EL (cell line): ENCODE results near the gene GABBR2.

Source experiments
- DNase-seq: peaks from one replicate; pipeline ENCODE4 v3.0.0-alpha.2; 2016

Gene GABBR2

DNA sequence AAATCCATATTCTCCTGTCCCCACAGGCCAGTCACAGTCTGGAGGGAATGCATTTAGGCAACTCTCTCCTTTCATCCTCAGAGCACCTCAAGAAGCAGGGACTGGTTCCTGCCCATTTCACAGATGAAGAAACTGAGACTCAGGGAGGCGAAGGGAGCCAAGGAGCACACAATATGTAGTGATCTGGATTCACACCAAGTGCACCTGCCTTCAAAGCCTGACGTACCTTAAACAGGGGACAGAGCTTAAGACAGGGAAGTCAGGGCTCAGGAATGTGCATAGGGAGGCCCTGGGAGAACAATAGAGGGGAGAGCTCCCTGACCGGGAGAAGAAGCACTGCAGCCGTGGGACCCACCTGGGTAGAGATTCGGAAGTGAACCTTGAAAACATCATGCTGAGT is 83.0 kb downstream of the GABBR2 start:
- DNase-seq, result no peak

DNA sequence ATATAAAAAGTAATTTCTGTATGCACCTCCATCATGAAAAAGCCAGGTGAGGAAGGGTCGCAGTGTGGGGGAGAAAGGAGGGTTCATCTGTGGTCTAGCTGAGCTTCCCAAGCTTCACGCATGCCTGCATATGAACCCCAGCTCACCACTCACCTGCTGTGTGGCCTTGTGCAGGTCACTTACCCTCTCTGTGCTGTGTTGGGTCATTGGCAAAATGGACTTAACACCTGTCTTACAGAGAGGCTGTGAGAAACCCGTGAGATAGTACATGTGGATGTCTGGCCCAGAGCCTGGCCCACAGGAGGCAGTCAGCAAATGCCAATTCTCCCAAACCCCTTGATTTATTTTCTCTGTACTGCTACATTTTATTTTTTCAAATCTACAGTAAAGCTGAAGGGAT is 88.9 kb downstream of the GABBR2 start:
- no peak for DNase-seq

DNA sequence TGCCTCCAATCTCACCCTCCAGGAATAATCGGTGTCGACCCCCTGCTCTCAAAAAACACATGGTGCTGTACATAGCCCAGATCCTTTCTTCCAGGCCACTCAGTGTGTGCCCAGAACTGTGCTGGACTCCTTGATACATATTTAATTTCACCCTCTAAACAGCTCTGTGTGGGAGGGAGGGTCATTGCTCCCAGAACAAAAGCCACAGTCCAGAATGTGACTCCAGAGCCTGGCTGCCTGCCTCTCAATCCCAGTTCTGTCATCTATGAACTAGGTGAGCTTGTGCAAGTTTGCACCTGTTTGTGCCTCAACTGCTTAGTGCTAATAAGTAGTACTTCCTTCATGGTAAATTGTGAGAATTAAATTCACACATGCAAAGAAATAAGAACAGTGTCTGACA is 93.1 kb downstream of the GABBR2 start:
- DNase-seq, result no peak

DNA sequence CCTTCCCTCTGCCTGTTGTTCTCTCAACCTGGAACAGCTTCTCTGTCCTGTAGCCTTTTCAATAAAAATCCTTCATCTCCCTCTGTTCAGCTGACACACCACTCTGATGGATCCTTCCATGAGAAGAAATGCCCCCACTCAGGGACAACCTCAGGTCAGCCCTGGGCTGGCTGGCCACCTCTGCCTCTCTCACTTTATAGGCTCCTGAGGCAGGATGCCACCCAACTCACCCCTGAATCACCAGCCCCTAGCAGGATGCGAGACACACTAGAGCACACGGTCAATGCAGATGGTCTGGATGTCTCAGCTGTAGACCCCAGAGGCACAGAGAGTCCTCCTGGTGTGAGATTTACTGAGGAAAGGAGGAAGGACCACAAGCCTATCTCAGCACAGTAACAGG is 93.8 kb downstream of the GABBR2 start:
- no peak for DNase-seq

DNA sequence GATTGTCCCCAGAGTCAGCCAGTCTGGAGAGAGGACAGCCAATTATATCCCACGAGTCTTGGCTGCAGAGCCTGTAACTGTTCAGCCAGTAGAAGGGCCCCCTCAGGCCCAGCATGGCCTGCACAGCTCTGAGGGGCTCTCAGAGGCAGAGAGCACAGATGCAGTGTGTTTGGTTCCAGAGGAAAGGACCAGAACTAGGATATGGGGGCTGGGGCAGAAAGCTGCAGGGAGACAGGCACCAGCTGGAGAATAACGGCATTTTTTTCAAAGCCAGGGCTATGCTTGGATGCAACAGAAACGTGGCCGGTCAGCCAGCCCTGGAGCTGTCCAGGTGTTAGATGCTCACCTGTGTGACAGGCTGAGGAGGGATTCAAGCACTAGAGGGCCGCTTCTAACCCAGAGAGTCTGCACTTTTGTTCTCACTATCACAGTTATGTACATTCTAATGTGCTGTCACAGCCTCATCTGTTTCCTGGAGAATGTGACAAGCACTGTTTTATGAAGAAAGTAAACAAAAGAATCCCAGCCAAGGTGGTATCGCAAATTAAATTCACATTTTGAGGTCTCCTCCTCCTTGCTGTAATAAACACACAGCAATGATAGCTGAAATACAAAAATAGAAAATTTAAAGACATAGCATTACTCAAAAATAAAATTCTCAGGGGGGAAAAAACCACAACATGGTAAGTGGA is 96.5 kb downstream of the GABBR2 start:
- no peak for DNase-seq

DNA sequence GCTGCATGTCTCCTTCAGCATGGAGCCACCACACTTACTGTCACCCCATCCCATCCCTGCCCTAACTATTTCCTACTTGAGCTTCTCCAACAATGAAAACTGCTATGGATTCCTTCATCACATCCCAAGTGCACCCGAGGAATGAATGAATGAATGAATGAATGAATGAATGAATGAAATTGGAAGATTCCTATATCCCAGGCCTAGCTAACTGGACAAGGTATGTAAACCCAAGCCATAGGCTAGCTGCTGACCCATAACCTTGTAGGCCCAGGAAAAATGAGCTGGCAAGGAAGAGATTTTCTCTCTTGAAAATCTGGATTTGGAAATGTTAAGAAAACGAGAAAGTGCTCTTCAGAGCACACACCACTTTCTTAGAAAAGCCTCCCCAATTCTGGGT is 97.4 kb downstream of the GABBR2 start:
- no peak for DNase-seq

DNA sequence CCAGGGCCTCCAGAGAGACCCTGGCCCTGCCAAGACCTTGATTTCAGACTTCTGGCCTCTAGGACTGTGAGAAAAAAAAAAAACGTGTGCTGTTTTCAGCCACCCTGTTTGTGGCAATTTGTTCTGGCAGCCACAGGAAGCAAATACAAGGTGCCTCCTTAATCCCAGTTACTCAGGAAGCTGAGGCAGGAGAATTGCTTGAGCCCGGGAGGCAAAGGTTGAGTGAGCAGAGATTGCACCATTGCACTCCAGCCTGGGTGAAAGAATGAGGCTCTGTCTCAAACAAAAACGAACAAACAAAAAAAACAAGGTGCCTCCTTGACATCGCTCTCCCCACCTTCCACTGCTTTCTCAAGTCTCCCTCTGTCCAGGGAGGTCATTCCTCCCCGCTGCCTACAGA is 98.0 kb downstream of the GABBR2 start:
- DNase-seq, result no peak

DNA sequence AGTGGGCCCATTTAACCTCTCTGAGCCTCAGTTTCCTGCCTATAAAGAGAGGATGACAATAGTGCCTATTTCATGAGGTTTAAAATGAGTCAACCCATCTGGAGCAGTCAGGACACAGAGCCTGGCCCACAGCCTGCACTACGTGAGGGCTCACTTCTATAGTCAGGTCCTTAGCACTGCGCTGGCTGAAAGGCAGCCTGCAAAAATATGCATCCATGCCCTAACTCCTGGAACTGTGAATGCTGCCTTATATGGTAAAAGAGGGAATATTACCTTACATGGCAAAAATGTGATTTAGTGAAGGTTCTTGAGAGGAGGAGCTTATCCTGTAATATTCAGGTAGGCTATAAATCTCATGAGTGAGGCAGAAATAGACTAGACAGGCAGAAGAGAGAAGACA is 98.5 kb downstream of the GABBR2 start:
- DNase-seq, result no peak

DNA sequence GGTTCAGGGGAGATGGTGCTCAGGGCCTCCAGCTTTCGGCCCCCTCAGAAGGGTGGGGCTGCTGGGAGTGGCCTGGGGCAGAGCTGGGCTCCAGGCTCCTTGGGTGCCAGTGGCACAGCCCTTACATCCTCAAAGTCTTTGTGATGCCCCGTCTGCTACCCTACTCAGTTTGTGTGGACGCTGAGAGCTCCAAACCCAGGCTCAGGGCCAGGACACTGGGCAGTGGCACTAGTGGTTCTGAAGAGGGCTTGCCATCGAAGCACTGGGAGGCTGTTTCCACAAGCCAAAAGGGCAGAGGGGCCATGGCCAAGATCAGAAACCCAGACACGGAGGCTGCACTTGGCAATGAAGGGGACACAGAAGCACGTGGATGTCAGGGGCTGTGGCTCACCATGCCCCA is 99.1 kb downstream of the GABBR2 start:
- no peak for DNase-seq

DNA sequence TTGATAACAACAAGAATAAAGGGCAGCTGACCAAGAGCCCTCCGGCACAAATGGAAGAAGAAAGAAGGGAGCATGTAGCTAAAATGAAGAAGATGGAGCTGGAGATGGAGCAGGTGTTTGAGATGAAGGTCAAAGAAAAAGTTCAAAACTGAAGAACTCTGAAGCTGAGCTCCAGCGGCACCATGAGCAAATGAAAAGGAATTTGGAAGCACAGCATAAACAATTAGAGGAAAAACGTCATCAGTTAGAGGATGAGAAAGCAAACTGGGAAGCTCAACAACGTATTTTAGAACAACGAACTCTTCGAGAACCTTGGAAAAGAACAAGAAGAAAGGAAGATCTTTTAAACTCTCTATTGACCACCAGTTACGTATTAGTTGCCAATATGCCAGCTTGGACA is 100.9 kb downstream of the GABBR2 start:
- peak; percentile 71 for DNase-seq

DNA sequence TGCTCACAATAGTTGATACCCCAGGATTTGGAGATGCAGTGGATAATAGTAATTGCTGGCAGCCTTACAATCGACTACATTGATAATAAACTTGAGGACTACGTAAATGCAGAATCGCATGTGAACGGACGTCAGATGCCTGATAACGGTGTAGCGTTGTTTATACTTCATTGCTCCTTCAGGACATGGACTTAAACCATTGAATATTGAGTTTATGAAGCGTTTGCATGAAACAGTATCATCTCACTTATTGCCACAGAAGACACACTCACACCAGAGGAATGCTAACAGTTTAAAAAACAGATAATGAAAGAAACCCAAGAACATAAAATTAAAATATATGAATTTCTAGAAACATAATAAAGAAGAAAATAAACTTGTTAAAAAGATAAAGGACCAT is 101.6 kb downstream of the GABBR2 start:
- no peak for DNase-seq

DNA sequence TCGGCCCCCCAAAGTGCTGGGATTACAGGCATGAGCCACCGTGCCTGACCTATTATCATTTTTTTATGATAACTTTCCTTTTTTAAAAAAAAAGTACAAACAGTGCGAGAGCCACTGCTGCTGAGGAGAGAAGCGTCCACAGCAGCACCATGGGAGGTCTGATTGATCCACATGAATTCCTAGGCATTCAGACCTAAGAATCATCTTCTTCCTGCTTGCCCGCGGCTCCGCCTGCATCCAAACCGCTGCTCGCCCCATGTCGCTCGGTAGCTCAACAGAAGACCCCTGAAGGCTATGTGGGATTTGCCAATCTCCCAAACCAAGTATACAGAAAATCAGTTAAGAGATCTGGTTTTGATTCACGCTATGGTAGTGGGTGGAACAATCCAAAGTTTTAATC is 102.0 kb downstream of the GABBR2 start:
- no peak for DNase-seq

DNA sequence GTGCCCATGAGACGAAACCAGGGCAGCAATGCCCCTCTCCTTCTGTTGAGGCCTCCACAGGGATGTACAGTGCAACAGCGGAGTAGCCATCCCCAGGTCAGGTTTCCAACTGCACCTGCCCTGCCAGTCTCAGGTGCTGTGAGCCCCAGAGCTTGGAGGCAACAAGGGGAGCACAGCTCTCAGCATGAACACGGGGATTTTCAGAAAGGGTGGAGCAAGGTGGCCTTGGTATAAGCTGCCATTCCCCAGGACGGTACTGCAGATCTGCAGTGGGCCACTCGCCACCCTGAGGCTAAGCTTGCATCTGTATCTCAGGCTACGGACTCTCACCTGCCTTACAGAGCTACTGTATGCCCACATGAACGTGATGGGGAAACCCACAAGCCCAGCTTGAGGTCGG is 103.6 kb downstream of the GABBR2 start:
- DNase-seq, result no peak

DNA sequence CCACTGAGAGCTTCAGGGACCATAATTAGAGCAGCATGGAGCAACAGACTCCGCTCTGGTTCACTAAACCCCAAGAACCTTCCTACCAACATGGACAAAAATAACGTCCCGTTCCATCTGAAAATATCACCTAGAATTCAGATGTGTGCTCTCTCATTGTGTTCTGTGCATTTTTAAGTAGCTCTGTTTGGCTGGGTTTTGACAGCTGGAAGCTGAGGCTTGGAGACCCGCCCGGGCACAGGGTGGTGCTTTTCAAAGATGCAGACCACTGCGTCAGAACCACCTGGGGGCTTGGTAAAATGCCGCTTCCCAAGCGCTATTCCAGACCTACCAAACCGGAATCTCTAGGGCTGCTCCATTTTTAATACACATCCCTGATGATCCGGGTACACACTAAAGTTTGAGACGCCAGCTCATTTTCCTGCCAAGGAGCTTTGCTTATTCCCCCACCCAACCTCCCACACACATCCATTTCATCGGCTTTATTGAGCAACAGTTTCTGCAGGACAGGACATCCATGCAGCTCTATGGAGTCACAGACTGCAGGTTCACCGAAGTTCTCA is 104.8 kb downstream of the GABBR2 start:
- DNase-seq, result no peak

DNA sequence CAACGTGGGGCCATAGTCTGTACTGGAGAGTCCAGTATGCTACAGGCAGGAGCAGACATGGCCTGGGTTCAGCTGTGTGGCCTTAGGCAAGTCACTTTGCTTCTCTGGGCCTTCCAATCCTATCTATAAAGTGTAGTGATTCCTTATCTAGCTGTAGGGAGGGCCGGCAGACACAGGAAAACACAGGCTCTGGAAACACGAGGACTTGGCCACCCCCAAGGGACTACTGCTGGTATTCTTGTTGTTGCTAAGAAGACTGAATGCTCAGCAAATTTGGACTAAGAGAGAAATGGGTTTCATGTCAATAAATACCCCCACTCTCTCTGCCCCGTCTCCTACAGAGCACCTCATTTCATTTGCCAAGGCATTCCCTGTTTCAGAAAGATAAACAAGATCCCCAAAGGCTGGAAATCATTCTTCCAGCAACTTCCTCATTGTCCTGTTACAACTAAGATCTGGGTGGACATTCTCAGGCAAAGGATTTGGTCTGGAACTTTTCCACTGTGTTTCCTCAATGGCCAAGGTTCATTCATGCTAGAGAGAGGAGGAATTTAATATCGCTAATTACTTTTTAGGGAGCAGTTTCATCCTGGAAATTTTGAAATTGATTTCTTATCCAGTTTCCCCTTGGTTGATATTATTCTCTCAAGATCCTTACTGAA is 105.8 kb downstream of the GABBR2 start:
- DNase-seq, result no peak

DNA sequence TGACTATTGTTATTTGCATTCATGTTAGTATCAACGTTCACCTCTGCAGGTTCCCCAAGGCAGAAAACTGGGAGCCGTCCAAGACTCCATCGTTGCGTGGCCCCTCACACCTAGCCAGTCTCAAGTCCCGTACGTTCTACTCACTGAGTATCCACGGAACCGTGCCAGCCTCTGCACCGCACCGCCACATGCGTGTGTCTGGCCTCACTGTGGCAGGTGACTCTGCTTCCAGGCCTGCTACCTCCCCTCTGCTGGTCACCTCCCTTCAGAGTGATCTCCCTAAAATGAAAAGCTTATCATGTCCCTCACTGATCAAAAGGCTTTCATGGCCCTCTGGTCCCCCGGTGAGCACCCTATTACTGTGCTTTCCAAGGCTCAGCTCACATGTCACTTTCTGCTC is 108.1 kb downstream of the GABBR2 start:
- no peak for DNase-seq

DNA sequence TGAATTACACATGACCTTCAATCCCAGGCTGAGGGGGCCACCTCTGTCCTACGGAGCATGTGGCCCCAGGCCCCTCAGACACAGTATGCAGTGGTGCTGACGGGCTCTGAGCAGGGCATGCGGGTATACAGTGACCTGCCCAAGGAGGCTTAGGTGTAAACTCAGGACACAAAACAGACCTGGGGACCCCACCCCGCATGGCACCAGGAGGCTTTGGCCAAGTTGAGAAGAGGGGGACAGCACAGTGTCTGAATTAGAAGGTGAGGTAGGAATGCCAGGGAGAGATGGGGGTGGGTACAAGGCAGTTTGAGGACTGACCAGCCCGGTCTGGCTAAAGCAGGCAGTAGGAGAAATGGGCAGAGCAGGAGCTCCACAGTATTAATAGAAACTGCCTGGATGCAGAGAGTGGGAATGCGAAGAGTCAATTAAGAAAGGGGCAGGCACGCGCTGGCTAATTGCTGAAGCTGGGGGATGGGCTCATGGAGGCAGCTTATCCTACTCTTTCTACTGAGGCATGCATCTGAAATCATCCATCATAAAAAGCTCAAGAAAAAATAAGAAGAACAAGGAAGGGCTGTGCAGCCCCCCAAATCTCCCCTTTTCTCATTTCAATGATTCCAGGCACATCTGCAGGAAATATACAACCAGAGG is 109.0 kb downstream of the GABBR2 start:
- no peak for DNase-seq

DNA sequence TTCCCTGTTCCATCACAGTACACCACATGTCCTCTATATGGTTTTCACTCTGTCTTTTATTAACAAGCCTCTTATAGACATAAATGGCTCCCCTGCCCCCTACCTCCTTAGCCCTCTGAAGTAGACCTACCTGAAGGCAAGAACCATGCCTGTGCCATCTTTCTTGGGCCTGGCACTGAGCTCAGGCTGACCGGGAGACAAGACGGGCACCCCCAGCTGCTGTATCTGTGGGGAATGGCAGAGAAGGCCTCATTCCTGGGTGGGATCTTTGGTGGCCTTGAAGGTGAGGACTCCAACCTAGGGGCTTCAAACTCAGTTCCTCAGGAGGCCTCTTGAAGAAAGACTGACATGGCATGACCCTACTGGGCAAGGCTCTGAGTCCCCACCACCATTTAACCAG is 109.9 kb downstream of the GABBR2 start:
- DNase-seq, result no peak

DNA sequence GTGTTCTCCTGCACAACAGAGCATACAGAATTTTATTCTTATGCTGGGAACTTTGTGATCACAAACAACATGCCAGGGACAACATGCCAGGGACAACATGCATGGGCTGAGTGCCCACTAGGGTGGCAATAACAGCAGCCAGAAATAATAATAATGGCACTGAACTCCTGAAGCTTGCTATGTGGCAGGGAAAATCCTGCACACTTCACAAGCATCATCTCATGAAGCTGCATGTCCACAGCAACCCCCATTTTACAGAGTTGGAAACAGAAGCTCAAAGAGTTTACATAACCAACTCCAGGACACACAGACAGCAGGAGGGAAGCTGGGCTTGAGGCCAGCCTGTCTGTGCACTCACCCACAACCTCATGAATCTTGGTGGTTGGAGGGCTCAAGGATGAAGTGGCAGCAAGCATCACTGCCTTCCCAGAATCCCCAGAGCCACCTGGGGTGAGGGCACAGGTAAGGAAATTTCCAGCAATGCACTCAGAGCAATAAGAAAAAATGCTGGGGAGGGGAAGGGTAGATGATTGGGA is 111.4 kb downstream of the GABBR2 start:
- no peak for DNase-seq

DNA sequence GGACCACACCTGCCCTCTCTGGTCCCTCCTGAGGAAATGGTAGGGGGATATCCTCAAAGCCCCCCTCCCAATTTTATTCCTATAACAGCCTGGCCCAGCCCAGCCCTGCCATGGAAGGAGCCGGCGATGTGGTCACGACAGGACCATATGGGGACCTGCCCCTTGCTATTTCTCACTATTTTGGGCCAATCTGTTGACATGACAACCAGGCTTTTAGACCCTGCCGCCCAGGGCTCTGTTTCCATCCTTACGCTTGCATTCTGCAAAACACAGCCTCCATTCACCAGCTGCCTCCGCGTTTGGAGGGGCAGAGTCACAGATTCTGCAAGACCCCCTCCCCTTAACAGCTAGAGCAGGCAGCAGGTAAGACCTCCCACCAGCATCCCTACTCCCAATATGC is 112.2 kb downstream of the GABBR2 start:
- no peak for DNase-seq

DNA sequence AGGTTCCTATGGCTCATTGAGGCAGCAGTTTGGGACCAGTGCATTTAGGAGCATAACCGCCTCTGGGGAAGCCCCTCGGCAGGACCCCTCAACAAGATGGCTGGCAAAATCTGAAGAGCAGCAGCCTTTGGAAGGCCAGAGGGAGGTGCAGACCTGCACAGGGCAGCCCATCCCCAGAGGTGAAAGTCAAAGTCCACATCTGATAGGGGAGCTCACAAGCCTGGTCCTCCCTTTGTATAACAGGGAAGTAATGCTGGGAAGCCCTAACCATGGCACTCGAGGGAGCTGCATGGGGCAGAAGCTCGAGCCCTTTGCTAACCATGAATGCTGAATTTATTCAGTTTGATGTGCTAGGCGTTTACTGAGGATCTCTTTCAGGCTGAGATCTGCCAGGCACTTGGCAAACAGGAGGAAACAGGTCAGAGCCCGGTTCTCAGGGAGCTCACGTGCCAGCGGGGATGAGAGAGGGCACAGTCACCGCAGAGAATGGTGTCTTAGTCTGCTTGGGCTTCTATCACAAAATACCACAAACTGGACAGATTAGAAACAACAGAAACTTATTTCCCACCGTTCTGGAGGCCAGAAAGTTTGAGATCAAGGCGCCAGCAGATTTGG is 114.1 kb downstream of the GABBR2 start:
- DNase-seq, result no peak

DNA sequence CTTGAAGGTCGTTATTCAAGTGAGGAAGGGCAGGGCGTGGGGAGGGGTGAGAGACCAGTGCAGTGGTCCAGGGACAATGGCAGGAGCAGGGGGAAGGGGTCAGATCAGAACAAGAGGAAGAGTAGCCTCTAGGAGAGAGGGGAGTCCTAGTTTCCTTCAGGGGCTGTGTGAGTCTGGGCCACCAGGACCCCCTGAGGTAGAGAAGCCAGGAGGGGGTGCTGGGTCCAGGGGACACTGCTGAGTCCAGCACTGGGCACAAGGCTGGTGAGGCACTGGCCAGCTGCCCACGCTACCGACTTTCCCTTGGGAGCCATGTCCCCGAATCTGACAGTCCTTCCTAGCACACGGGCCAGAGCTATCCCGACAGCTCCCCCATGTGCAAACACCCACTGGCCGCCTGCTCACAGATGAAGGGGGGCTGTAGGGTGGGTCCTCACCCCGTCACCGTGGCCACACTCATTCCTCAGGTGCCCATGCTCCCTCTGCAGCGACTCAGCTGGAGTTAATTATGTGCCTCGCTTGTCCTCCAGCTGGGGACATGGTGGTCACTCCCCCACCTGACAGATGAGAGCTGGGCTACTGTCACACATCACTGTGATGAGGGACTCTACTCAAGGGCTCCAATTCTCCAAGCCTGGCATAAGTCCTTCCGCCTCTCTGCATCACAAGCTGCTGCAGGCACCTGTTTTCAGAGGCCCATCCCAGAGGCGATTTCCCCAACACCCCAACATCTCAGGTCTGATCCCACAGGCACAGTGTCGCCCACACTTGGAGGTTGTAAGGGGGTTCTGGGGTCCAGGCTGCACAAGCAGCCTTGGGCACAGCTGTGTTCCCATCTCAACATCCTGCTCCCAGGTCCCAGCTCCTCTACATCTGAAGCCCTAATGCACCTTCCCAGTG is 115.1 kb downstream of the GABBR2 start:
- no peak for DNase-seq
